ENCODE results near the gene RNF19B. TPM values are rescaled to one million over a fixed set of nuclear protein-coding genes. Genes with fewer than 3 reads are reported as not detected.

RNF19B gene
- total RNA-seq, 1 donor from 2014 or later: 52.1 TPM

- intact Hi-C loops (cut with micrococcal nuclease): no loop called here
- no peaks in the 10 kb centered on the region for H3K9me3 Mint-ChIP-seq
- H3K27me3 Mint-ChIP-seq (ENCODE audit: insufficient read depth): peaks cover 58% of the 10 kb centered on the region
- H3K4me3 Mint-ChIP-seq: no peak overlapping the region
- H3K27ac Mint-ChIP-seq: no peak overlapping the region
- no peak for DNase-seq (ENCODE audit: low spot score)
- H3K36me3 Mint-ChIP-seq (ENCODE audit: low read depth): no peaks in the 10 kb centered on the region
- peaks cover 5% of the 10 kb centered on the region for H3K4me1 Mint-ChIP-seq (ENCODE audit: low read depth)
These were observed 64.9 kb downstream of the RNF19B start for GRCh38 chr1:32899586-32900296.

GRCh38 chr1:32898958-32899357, 65.7 kb downstream of the RNF19B start:
- DNase-seq (ENCODE audit: low spot score): no peak
- no peak overlapping the region for H3K27ac Mint-ChIP-seq
- peaks cover 5% of the 10 kb centered on the region for H3K4me1 Mint-ChIP-seq (ENCODE audit: low read depth)
- H3K9me3 Mint-ChIP-seq: no peaks in the 10 kb centered on the region
- peaks cover 53% of the 10 kb centered on the region for H3K27me3 Mint-ChIP-seq (ENCODE audit: insufficient read depth)
- no peaks in the 10 kb centered on the region for H3K36me3 Mint-ChIP-seq (ENCODE audit: low read depth)
- H3K4me3 Mint-ChIP-seq: no peak overlapping the region
- intact Hi-C loops (cut with micrococcal nuclease): no loop called here

- intact Hi-C loops (cut with micrococcal nuclease): no loop called here
- Mint-ChIP-seq H3K4me3 (no peak overlapping the region), H3K36me3 (ENCODE audit: low read depth) (no peaks in the 10 kb centered on the region), H3K27me3 (ENCODE audit: insufficient read depth) (peaks cover 51% of the 10 kb centered on the region), H3K4me1 (ENCODE audit: low read depth) (peaks cover 5% of the 10 kb centered on the region), H3K27ac (no peak overlapping the region), H3K9me3 (no peaks in the 10 kb centered on the region)
- no peak for DNase-seq (ENCODE audit: low spot score)
These were observed 66.6 kb downstream of the RNF19B start for GRCh38 chr1:32898056-32898455.

GRCh38 chr1:32897082-32898049, 67.2 kb downstream of the RNF19B start:
- no peak for DNase-seq (ENCODE audit: low spot score)
- Mint-ChIP-seq H3K9me3 (no peaks in the 10 kb centered on the region), H3K27me3 (ENCODE audit: insufficient read depth) (peaks cover 49% of the 10 kb centered on the region), H3K36me3 (ENCODE audit: low read depth) (no peaks in the 10 kb centered on the region), H3K4me3 (no peak overlapping the region), H3K27ac (no peak overlapping the region), H3K4me1 (ENCODE audit: low read depth) (peaks cover 7% of the 10 kb centered on the region)
- intact Hi-C loops (cut with micrococcal nuclease): no loop called here

- peaks cover 9% of the 10 kb centered on the region for H3K4me1 Mint-ChIP-seq (ENCODE audit: low read depth)
- intact Hi-C loops (cut with micrococcal nuclease): no loop called here
- peaks cover 50% of the 10 kb centered on the region for H3K27me3 Mint-ChIP-seq (ENCODE audit: insufficient read depth)
- DNase-seq (ENCODE audit: low spot score): no peak
- no peaks in the 10 kb centered on the region for H3K36me3 Mint-ChIP-seq (ENCODE audit: low read depth)
- H3K27ac Mint-ChIP-seq: no peak overlapping the region
- no peak overlapping the region for H3K4me3 Mint-ChIP-seq
- H3K9me3 Mint-ChIP-seq: no peaks in the 10 kb centered on the region
These were observed 68.2 kb downstream of the RNF19B start for GRCh38 chr1:32896451-32896850.

GRCh38 chr1:32895325-32896215, 69.0 kb downstream of the RNF19B start:
- intact Hi-C loops (cut with micrococcal nuclease): no loop called here
- Mint-ChIP-seq H3K36me3 (ENCODE audit: low read depth) (no peaks in the 10 kb centered on the region), H3K4me1 (ENCODE audit: low read depth) (peaks cover 9% of the 10 kb centered on the region), H3K27me3 (ENCODE audit: insufficient read depth) (peaks cover 56% of the 10 kb centered on the region), H3K27ac (no peak overlapping the region), H3K4me3 (no peak overlapping the region), H3K9me3 (no peaks in the 10 kb centered on the region)
- DNase-seq (ENCODE audit: low spot score): no peak

- peaks cover 9% of the 10 kb centered on the region for H3K4me1 Mint-ChIP-seq (ENCODE audit: low read depth)
- H3K27me3 Mint-ChIP-seq (ENCODE audit: insufficient read depth): peaks cover 61% of the 10 kb centered on the region
- DNase-seq (ENCODE audit: low spot score): no peak
- H3K4me3 Mint-ChIP-seq: no peak overlapping the region
- no peak overlapping the region for H3K27ac Mint-ChIP-seq
- intact Hi-C loops (cut with micrococcal nuclease): no loop called here
- H3K9me3 Mint-ChIP-seq: no peaks in the 10 kb centered on the region
- peaks cover 1% of the 10 kb centered on the region for H3K36me3 Mint-ChIP-seq (ENCODE audit: low read depth)
These were observed 69.9 kb downstream of the RNF19B start for GRCh38 chr1:32894681-32895080.

- Mint-ChIP-seq H3K4me3 (no peak overlapping the region), H3K27me3 (ENCODE audit: insufficient read depth) (peaks cover 62% of the 10 kb centered on the region), H3K36me3 (ENCODE audit: low read depth) (peaks cover 1% of the 10 kb centered on the region), H3K4me1 (ENCODE audit: low read depth) (peaks cover 9% of the 10 kb centered on the region), H3K9me3 (no peaks in the 10 kb centered on the region), H3K27ac (no peak overlapping the region)
- intact Hi-C loops (cut with micrococcal nuclease): no loop called here
- no peak for DNase-seq (ENCODE audit: low spot score)
These were observed 70.5 kb downstream of the RNF19B start for GRCh38 chr1:32894019-32894600.

- no peak for DNase-seq (ENCODE audit: low spot score)
- H3K27me3 Mint-ChIP-seq (ENCODE audit: insufficient read depth): peaks cover 56% of the 10 kb centered on the region
- H3K4me3 Mint-ChIP-seq: peak overlapping the region; percentile 26
- H3K4me1 Mint-ChIP-seq (ENCODE audit: low read depth): peaks cover 9% of the 10 kb centered on the region
- peaks cover 1% of the 10 kb centered on the region for H3K36me3 Mint-ChIP-seq (ENCODE audit: low read depth)
- no peaks in the 10 kb centered on the region for H3K9me3 Mint-ChIP-seq
- intact Hi-C loops (cut with micrococcal nuclease): no loop called here
- H3K27ac Mint-ChIP-seq: no peak overlapping the region
These were observed 71.2 kb downstream of the RNF19B start for GRCh38 chr1:32893198-32894018.

- H3K9me3 Mint-ChIP-seq: no peaks in the 10 kb centered on the region
- peak overlapping the region; percentile 19 for H3K4me3 Mint-ChIP-seq
- H3K4me1 Mint-ChIP-seq (ENCODE audit: low read depth): peaks cover 9% of the 10 kb centered on the region
- DNase-seq (ENCODE audit: low spot score): no peak
- H3K27me3 Mint-ChIP-seq (ENCODE audit: insufficient read depth): peaks cover 58% of the 10 kb centered on the region
- H3K36me3 Mint-ChIP-seq (ENCODE audit: low read depth): peaks cover 1% of the 10 kb centered on the region
- intact Hi-C loops (cut with micrococcal nuclease): no loop called here
- no peak overlapping the region for H3K27ac Mint-ChIP-seq
These were observed 72.0 kb downstream of the RNF19B start for GRCh38 chr1:32892368-32893197.

- DNase-seq (ENCODE audit: low spot score): no peak
- Mint-ChIP-seq H3K27ac (no peak overlapping the region), H3K27me3 (ENCODE audit: insufficient read depth) (peaks cover 61% of the 10 kb centered on the region), H3K9me3 (no peaks in the 10 kb centered on the region), H3K36me3 (ENCODE audit: low read depth) (peaks cover 1% of the 10 kb centered on the region), H3K4me3 (no peak overlapping the region), H3K4me1 (ENCODE audit: low read depth) (peaks cover 9% of the 10 kb centered on the region)
- intact Hi-C loops (cut with micrococcal nuclease): no loop called here
These were observed 73.0 kb downstream of the RNF19B start for GRCh38 chr1:32891630-32892029.

Measured in activated T-helper 1 cell treated with anti-CD3 and anti-CD28 coated beads, Interleukin-12 subunit alpha, Interleukin-12 subunit beta, Interleukin-2, Interleukin-4 antibody, amounts not matched to agents 30 ng/mL and 10 ng/mL and 1 ng/mL, durations not matched to agents 14 hours and 24 hours and 36 hours (primary cell).